NCI-H2107 (cell line): ENCODE data around the gene SIPA1L2.
"Not testable (repeated sequence)": the region's sequence is repeated elsewhere in the genome, so short reads cannot be mapped to it uniquely, and the experiment has no call there.

Experiments
- DNase-seq: peaks from one replicate; lab custom pipeline; 2025; lab: John Stamatoyannopoulos, UW

The SIPA1L2 gene

GRCh38 chr1:232613752-232614381, 16.1 kb downstream of the SIPA1L2 start:
- DNase-seq: no peak

GRCh38 chr1:232612836-232613235, 17.1 kb downstream of the SIPA1L2 start:
- DNase-seq: not testable (repeated sequence)

GRCh38 chr1:232611834-232612233, 18.1 kb downstream of the SIPA1L2 start:
- no peak for DNase-seq

GRCh38 chr1:232610902-232611745, 18.8 kb downstream of the SIPA1L2 start:
- not testable (repeated sequence) for DNase-seq

GRCh38 chr1:232610192-232610901, 19.6 kb downstream of the SIPA1L2 start:
- DNase-seq: no peak

- DNase-seq: no peak
Observed at GRCh38 chr1:232608427-232608826, 21.5 kb downstream of the SIPA1L2 start.

- no peak for DNase-seq
Observed at GRCh38 chr1:232602622-232603021, 27.3 kb downstream of the SIPA1L2 start.

GRCh38 chr1:232600424-232601258, 29.3 kb downstream of the SIPA1L2 start:
- DNase-seq: no peak

GRCh38 chr1:232599178-232600041, 30.5 kb downstream of the SIPA1L2 start:
- peak; percentile 56 for DNase-seq

- no peak for DNase-seq
Observed at GRCh38 chr1:232598837-232599177, 31.1 kb downstream of the SIPA1L2 start.

GRCh38 chr1:232598133-232598532, 31.8 kb downstream of the SIPA1L2 start:
- no peak for DNase-seq

GRCh38 chr1:232597721-232598120, 32.2 kb downstream of the SIPA1L2 start:
- no peak for DNase-seq

- no peak for DNase-seq
Observed at GRCh38 chr1:232596666-232597303, 33.1 kb downstream of the SIPA1L2 start.

- no peak for DNase-seq
Observed at GRCh38 chr1:232594768-232595698, 34.9 kb downstream of the SIPA1L2 start.

GRCh38 chr1:232593717-232594502, 36.0 kb downstream of the SIPA1L2 start:
- DNase-seq: no peak

GRCh38 chr1:232591344-232591743, 38.6 kb downstream of the SIPA1L2 start:
- no peak for DNase-seq

- DNase-seq: no peak
Observed at GRCh38 chr1:232590744-232591082, 39.2 kb downstream of the SIPA1L2 start.

- DNase-seq: no peak
Observed at GRCh38 chr1:232589812-232590743, 39.9 kb downstream of the SIPA1L2 start.
